H1 (cell line): ENCODE measurements around the gene PATJ. TPM values are rescaled to one million over a fixed set of nuclear protein-coding genes. Genes with fewer than 3 reads are reported as not detected.

ENCODE experiments used
- BACH1 ChIP-seq: IDR thresholded peaks from 2 replicates; pipeline ENCODE4 v1.6.1; 2012; ENCODE audit warnings: low read length, improper control_type of control experiment
- MAFK ChIP-seq: IDR thresholded peaks from 2 replicates; pipeline ENCODE4 v1.6.1; 2012; ENCODE audit warnings: low read depth, mild to moderate bottlenecking, improper control_type of control experiment, low read length
- POLR2AphosphoS5 ChIP-seq: IDR thresholded peaks from 2 replicates; pipeline ENCODE4 v1.6.1; 2011; ENCODE audit warnings: low read depth, low read length
- RNF2 ChIP-seq: fragments of 200-900, 300-1000 bp; sonication (generic); IDR thresholded peaks from 2 replicates; pipeline ENCODE4 v1.7.1; 2016; ENCODE audit warnings: borderline replicate concordance, low read depth, mild to moderate bottlenecking, antibody characterized with exemption, low read length; ENCODE audit not compliant: poor library complexity, severe bottlenecking; ENCODE audit errors: missing control alignments
- YY1 ChIP-seq: IDR thresholded peaks from 2 replicates; pipeline ENCODE4 v1.6.1; 2011; ENCODE audit warnings: low read depth, mild to moderate bottlenecking, low read length
- polyA plus RNA-seq, 7 experiments: library from polyadenylated mRNA; depleted of rRNA in 3 of 7; stranded (reverse) in 5 of 7; unstranded in 2 of 7; fragments of >200 nt in 5 of 7; fragments of 200-250 nt in 2 of 7; gene quantifications; 1 replicate in 5 of 7; 2 replicates in 1 of 7; 4 replicates in 1 of 7; pipeline versions ENCODE4 v1.2.1 to v1.2.3, GENCODE V29; 2011 to 2013; ENCODE audit warnings: missing spikeins in 2 of 7, mixed read lengths in 2 of 7
- total RNA-seq: library from RNA; stranded (reverse); fragmentation: NEBNext Ultra II Directional; extraction: Animal tissue kit (Norgen Biotek cat#: 25700); gene quantifications from 2 replicates; pipeline ENCODE4 v1.2.1, GENCODE V29; 2021
- TF ChIP-seq, protein P1 (sequence below): IDR thresholded peaks from 2 replicates; pipeline ENCODE4 v1.6.1; 2012; ENCODE audit warnings: inconsistent platforms

Gene PATJ
- total and polyA plus RNA-seq, 2 of the 8 experiments (the other 6 are each of a cell fraction or from before 2014, with no cell fraction given) = 8.2 to 55.6 TPM

DNA sequence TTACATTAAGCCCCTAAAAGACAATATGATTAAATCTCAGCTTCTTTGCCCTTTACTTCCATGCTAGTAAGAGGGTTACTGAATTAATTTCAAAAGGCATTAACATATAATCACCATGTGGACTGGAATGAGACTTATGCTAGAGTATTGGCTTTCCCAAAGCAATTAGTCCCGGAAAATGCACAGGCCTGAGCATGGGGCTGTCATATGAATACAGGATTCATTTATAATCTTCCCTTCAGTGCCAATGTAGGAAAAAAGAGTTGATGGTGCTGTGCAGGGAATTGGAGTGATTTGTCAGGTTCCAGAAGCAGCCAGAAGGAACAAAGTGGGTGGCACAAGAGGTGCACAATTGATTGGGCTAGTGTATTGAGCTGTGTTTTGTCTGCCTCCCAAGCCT, 253.4 kb downstream of the PATJ start (continued):
- TF ChIP-seq YY1 (no peak), POLR2AphosphoS5 (no peak), RNF2 (no peak), MAFK (no peak), BACH1 (no peak)
- TF ChIP-seq, protein P1, sequence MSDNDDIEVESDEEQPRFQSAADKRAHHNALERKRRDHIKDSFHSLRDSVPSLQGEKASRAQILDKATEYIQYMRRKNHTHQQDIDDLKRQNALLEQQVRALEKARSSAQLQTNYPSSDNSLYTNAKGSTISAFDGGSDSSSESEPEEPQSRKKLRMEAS = no peak
